CD4-positive, alpha-beta T cell treated with Interleukin-12 subunit alpha and Interleukin-12 subunit beta, for 1 hour (primary cell): ENCODE data around the gene C1QTNF5.
A peak's percentile ranks its signal among the peaks of the same experiment; 100 is the strongest.

Source experiments
- DNase-seq: peaks from one replicate; pipeline ENCODE4 v3.0.0-alpha.2; 2020

Gene C1QTNF5

DNA sequence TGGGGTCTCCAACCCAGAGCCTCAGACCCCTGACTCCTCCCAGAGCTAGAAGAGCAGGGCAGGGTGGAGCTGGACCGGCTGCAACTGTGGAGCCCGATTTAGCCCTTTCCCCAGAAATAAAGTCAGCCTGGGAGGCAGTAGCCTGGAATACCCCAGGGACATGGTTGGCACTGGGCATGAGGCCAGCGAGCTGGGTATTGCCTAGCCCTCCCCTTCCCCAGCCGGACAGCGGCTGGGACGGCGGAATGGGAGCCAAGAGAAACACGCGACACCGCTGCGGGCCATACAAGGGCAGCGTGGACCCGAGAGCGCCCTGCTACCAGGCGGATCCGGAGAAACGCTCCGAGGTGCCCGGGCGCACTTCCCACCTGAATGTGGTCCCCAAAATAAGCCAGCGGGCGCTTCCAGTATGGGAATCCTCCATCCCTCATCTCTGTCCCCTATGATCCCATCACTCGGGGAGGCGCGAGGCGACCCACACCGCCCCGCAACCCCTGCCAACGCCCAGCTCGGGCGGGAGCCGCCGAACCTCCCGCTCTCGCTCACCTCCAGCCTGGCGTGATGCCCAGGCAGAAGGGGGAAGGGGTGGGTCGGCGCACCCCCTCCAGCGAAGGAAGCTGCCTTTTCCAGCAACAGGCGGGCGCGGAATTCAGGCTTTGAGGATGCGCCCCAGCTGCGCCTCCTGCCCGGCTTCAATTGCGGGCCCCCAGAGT lies 24.5 kb downstream of the C1QTNF5 start:
- DNase-seq, result no peak

DNA sequence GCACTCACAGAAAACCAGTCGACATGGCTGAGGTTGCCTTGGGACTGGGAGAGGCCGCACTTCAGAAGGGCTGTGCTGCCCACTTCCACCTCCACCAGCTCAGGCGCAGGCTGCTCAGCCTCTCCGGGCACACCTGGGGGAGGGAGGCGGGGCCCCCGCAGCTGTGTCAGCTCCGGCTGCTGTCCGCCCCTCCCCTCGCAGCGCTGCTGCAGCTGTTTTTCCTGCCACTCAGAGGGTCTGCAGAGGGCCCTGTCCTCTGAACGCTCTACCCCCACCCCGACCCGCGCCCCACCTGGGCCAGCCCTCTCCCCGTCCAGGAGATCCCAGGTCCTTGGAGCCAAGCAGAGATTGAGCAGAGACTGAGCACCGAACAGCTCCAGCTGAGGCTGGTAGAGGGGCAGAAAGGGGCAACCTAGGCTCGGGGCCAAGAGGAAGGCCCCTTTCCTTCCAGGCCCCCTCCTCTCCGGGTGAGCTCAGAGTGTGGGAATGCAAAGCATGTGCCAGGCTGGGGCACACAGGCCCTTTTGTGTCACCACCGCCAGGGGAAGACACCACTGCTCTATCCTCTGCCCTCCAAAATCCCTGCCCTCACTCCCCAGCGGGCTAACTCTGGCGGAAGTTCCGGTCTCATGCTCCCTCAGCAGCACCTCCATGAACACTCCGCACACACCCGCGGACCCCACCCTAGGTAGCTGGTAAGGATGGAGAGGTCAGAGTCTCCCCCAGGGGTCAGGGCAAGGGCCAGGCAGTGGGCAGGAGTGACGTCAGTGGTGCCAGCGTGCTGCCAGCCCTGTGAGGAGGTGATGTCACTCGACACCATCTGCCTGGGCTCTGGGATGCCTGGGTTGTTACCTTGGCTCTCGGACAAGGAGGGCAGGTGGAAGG lies 25.3 kb downstream of the C1QTNF5 start:
- DNase-seq, result peak; percentile 50

DNA sequence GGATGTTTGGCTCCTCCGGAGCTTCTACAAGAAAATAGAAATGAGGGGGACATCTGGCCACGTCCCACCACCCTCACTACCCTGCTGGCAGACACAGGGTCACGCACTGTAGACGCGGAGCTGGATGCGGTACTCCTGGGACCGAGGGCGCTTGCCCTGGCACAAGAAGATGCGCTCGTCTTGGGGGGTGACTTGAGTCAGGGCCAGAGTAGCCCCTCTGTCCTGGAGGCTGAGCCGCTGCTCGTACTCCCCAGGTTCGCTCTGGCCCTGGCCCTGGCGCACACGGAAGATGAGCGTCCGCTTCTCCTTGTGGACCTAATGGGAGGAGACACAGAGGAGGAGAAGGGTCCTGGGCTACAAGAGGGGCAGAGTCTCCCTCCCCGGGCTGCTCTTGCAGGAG lies 26.0 kb downstream of the C1QTNF5 start:
- DNase-seq, result no peak

DNA sequence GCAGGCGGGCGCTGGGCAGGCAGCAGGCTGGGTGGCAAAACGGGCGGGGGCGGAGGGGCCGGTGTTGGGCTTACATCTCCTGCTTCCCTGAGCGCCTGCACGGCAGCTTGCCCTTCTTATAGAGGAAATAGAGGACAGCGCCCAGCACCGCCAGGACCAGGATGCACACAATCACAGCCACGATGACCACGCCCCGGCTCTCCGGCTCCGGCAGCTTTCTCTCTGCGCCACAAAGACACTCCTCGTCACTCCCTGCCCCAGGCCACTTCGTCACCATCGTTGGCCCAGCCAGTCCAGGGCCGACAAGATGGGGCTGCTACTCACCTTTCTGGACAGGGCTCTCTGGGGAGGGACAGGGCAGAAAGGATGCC lies 30.0 kb downstream of the C1QTNF5 start:
- DNase-seq, result no peak

DNA sequence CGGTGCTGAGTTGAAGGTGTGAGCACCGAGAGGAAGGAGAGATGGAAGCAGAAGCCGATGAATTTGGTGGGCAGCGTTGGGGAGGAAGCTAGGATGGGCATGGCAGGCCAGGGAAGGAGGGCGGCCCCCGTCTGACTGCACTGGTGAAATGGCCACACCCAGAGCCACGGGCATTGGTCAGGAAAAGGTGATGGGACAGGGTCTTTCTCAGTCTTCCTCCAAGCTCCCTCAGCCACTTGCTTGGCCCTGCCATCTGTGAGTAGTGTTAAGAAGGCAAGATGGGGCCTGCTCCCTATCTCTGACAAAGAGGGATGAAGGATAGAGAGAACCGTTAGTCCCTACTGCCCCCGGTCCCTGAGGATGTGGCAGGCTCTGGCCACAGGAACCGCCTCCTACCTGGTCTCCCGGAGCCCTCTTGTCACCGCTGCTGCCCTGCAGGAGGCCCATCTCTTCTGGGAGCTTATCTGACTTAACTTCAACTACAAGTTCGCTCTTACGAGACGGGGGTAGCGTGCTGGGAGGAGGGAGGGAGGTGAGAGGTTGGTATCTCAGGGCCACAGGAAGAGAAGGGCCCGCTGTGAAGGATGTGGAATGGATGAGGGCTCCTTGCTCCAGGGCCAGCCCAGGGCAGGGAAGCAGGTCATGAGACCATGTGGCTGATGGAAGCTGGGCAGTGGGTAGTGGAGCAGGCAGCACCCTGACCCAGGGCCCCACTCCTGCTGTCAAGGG lies 30.6 kb downstream of the C1QTNF5 start:
- DNase-seq, result no peak

DNA sequence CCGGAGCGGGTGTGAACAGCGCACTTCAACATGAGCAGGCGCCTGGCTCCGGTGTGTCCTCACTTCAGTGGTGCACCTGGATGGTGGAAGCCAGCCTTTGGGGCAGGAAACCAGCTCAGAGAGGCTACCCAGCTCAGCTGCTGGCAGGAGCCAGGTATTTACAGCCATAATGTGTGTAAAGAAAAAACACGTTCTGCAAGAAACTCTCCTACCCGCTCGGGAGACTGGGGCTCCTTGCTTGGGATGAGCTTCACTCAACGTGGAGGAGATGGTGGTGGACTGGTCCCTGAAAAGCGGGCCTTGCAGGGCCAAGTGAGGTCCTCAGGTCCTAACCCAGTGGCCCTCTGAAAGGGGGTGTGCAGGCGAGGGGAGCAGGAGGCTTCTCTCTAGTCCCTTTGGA lies 31.3 kb downstream of the C1QTNF5 start:
- no peak for DNase-seq

DNA sequence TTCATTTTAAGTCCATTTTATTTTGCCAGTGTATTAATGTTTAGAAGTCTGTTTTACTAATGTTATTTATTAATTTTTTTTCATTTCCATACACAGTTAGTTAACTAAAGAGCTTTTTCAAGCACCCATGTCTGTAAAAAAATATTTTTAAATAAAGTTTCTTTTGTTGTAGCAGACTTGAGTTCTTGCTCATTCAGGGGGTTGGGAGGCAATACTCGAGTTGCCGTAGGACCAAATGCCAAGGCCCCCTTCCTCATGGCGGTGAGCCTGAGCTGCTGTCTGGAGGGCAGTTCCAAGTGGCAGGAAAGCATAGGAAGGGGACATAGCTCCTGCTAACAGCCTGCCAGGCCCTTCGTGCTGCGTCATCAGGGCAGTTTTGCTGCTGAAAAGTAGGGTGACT lies 32.7 kb downstream of the C1QTNF5 start:
- DNase-seq, result no peak

DNA sequence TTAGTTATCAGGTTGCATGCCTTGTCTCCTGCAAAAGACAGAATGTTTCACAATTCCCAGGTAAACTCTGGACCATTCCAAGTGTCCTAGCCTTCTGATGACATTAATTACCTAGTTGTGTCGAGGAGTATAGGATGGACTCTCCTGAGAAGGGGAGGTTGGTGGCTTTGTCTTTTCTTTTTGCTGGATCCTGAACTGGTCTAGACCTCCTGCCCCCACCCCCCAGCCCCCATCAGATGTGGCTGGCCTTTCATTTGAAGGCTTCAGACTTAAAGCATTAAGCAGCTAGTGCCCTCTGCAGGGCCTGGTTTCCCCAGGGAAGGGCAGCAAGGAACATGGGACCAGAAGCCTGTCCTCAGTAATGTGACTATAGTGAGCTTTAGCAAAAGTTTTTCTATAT lies 33.5 kb downstream of the C1QTNF5 start:
- no peak for DNase-seq

DNA sequence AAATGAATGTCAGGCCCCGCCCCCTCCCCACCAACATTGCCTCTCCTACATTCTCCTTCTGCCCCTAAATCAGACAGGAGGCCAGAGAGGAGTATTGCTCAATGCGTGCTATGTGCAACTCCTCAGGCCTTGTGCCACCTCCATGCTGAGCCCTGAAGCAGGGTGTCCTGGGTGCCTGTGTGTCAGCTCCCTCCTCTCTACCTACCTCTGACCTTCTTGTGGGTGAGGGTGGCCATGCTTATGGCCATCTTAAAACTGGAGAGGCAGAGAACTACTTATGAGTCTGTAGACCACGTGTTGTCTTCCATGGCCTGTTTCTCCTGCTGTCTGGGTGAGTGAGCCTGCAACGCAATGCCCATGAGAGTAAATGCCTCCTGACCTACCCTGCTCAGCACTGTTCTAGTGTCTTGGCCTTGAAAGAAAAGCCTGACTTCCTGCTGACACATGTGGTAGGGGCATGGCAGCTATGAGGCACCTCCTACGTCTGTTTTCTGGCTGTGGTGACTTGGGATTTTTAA lies 34.3 kb downstream of the C1QTNF5 start:
- peak; percentile 26 for DNase-seq

DNA sequence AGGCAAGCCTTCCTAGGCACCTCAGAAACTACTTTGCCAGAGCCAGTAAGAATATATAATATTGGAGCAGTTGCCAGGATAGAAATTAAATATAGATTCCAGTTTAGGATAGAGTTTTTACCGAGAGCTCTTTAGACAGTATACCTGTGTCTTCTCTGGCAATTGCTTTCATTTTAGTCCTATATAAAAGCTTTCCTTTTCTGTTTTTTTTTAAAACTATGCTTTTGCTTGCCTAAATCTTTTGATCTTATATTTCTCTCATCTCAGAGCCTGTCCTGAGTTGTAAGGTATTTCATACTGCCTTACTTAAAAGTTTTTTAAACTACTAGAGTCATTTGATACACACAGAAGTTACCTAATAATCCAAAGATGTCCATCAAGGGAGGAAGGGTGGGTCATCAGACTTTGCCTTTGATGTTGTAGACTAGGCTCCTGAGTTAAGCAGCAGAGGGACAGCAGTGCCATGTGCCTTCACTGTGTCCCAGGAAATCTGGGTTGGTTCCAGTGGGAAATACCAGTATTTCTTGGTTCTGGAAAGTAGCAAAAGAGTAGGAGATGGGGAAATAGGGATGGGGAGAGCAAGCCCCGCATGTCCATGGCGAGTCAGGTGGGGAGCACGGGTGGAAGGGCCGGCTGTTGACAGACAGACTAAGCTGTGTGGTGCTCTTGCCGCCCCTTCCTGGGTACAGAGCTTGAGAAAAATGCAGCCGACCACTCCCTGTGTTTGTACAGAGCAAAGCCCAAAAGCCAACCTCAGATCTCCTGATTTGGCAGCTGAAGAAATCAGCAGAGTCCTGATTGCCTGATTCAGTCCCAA lies 34.9 kb downstream of the C1QTNF5 start:
- DNase-seq, result no peak

DNA sequence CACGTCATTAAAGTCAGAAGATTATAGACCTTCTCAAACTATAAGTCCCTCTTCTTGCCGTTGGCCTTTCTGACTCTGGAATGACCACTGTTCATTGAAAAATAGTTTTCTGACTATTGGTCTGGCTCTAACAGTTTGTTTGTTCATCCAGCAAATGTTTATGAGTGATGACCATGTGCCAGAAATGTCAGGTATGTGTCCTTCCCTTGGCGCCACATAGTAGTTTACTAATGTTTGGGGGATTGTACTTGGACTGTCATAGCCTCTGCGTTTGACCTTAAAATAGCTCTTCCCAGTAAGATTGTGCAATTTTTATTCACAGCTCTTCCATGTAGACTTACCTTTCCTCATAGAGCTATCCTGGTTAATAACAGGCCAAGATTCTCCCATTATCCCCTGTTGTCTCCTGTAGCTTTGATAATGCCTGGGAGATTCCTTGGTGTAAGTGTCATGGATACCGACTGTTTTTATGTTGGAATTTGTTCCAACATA lies 37.4 kb downstream of the C1QTNF5 start:
- DNase-seq, result no peak

DNA sequence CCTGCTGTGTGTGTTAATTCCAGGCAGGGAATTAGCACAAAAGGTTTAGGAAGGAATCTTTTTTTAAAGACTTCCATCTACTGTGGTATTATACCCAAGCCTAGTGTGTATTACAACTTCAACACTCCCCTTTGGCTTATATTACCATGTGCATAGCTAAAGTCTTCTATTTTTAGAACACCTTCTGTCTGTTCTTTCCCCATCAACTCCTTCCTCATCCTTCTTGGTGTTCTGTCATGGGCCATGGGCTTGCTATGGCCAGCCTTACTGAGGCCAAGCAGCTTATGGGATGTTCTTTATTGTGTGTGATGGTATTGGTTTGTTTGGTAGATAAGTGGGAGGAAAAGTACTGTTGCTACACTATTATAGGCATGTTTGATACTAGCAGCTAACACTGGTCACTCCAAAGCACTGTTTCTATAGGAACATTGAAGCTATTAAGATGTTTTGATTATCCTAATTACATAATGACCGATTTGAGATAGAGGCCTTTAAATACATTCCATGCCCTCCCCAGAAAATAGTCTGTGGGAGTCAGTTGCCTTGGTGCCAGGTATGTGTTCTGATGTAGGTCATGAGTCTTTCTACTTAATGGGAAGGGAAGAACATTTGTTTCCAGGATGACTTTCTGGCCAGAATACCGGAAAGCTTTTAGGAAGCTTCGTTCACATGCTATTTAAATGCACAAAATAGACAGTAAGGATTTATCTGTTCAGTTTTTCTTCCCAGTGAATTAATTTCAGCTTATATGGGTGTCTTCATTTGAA lies 40.3 kb downstream of the C1QTNF5 start:
- DNase-seq, result no peak

DNA sequence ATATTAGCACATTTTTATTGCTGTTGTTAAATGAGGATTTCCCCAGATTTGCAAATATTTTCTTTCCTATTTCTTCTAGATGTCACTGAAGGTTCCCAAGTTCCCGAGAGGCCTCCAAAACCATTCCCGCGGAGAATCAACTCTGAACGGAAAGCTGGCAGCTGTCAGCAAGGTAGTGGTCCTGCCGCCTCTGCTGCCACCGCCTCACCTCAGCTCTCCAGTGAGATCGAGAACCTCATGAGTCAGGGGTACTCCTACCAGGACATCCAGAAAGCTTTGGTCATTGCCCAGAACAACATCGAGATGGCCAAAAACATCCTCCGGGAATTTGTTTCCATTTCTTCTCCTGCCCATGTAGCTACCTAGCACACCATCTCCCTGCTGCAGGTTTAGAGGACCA lies 41.3 kb downstream of the C1QTNF5 start:
- DNase-seq, result no peak

DNA sequence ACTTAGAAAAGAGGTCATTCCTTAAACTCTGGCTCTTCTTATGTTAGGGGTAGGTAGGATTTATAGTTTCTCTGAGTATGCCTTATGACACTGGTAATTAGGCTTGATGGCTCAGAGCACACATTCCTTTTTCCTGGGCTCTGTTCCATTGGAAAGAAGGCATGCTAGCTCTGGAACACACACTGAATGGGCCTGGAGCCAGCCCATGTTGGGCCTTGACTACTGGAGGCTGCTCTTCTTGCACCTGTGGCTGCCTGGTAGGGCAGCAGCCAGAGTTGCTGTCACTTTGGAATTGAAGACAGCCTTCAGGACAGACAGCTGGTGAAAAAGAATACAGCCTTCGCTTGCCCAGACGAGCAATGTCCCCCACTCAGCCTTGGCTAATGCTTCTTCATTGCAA lies 42.0 kb downstream of the C1QTNF5 start:
- no peak for DNase-seq

DNA sequence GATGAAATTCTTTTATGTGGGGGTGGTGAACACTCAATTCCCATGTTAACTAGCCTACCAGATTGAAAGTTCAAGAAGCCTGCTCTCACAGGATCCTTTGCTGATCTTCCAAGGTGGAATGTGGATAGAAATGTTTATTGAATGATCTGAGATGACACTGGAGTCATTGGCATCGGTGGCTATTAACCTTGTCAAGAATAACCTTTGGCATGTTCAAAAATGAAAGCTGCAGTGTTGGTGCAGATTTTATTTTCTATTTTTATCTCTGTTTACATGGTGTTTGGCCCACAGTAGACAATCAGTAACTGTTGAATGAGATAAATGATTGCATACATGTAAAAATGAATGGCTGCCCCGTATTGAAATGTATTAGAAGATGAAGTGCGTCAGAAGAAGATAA lies 42.7 kb downstream of the C1QTNF5 start:
- DNase-seq, result no peak

DNA sequence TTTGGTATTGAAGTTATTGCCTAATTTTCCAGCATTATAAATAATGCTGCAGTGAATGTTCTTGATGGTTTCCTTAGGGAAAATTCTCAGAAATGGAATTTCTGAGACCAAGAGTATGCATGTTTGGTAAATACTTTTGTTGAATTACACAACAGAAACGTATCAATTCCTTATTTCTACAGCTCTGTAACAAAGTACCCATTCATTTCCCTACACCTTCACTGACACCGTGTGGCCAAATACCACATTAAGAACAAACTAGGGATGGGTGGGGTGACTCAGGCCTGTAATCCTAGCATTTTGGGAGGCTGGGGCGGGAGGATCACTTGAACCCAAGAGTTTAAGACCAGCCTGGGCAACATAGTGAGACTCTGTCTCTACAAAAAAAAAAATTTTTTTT lies 45.5 kb downstream of the C1QTNF5 start:
- DNase-seq, result no peak

DNA sequence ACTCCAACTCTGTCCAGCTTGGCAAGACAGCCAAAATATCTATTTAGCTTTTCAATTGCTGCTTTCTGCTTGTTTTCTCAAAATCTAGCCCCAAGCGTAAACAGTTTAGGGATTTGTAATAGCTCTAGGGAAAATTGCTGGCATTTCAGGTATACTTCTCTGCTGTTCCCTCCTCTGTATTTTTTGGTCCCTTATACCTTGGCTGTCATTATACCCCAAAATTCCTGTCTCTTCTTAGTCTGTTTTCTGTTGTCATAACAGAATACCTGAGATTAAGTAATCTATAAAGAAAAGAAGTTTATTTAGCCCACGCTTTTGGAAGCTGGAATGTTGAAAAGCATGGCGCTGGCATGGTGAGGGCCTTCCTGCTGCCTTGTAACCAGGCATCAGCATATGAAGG lies 47.2 kb downstream of the C1QTNF5 start:
- no peak for DNase-seq

DNA sequence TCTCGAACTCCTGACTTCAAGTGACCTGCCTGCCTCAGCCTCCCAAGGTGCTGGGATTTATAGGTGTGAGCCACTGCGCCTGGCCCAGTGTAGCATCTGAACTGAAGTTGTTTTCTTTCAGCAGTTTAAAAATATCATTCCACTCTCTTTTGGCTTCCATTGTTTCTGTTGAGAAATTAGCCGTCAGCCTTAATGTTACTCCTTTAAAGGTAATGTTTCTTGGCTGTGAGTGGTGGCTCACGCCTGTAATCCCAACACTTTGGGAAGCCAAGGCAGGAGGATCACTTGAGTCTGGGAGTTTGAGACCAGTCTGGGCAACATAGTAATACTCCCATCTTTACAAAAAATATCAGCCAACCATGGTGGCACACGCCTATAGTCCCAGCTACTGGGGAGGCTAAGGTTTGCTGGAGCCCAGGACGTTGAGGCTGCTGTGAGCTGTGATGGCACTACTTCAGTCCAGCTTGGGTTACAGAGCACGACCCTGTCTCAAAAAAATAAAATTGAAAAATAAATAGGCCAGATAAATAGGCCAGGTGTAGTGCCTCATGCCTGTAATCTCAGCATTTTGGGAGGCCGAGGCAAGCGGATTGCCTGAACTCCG lies 49.7 kb downstream of the C1QTNF5 start:
- no peak for DNase-seq
